BE2C (cell line): ENCODE results near the gene COL20A1.

ENCODE experiments used
- DNase-seq: peaks from one replicate; pipeline ENCODE4 v3.0.0-alpha.2; 2020
- H3K27me3 ChIP-seq: fragments of 250-450 bp; sonication (Bioruptor Pico); 2 replicates; pipeline ENCODE4 v1.5.1; 2020; ENCODE audit warnings: mild to moderate bottlenecking
- H3K36me3 ChIP-seq: fragments of 250-450 bp; sonication (Bioruptor Pico); 2 replicates; pipeline ENCODE4 v1.5.1; 2020; ENCODE audit warnings: mild to moderate bottlenecking
- H3K4me1 ChIP-seq: fragments of 250-450 bp; sonication (Bioruptor Pico); 2 replicates; pipeline ENCODE4 v1.5.1; 2020
- H3K4me3 ChIP-seq: 2 replicates; pipeline ENCODE4 v1.5.1; 2011; ENCODE audit warnings: low read depth, low read length
- H3K9me3 ChIP-seq: fragments of 250-450 bp; sonication (Bioruptor Pico); 2 replicates; pipeline ENCODE4 v1.5.1; 2020
- CTCF ChIP-seq: IDR thresholded peaks from 2 replicates; pipeline ENCODE4 v1.5.1; 2012; ENCODE audit warnings: mild to moderate bottlenecking, low read depth, low read length

Gene COL20A1

GRCh38 chr20:63360850-63361518 lies 68.0 kb downstream of the COL20A1 start, which contains the start of gene CHRNA4:
Gene CHRNA4 (minus strand): TSS chr20:63361349. CDS start chr20:63361165, 184 bp downstream.
- Histone ChIP-seq H3K27me3 (peaks cover 16% of the 10 kb centered on the region), H3K4me3 (no peak within 1 kb of the TSS), H3K9me3 (no peaks in the 10 kb centered on the region), H3K36me3 (no peaks in the 10 kb centered on the region), H3K4me1 (no peaks in the 10 kb centered on the region)
- TF ChIP-seq CTCF, result no peak
- DNase-seq, result no peak

- H3K36me3 ChIP-seq, result no peaks in the 10 kb centered on the region
Measured at GRCh38 chr20:63361519-63362435, 68.8 kb downstream of the COL20A1 start.

GRCh38 chr20:63362436-63363009 lies 69.5 kb downstream of the COL20A1 start:
- peaks cover 16% of the 10 kb centered on the region for H3K27me3 ChIP-seq
- H3K36me3 ChIP-seq, result no peaks in the 10 kb centered on the region
- H3K4me3 ChIP-seq, result no peak overlapping the region
- no peak for TF ChIP-seq CTCF
- H3K9me3 ChIP-seq, result no peaks in the 10 kb centered on the region
- DNase-seq, result no peak
- H3K4me1 ChIP-seq, result no peaks in the 10 kb centered on the region

More at GRCh38 chr20:63361519-63362435, 68.8 kb downstream of the COL20A1 start:
- no peak for TF ChIP-seq CTCF
- peaks cover 16% of the 10 kb centered on the region for H3K27me3 ChIP-seq
- no peak overlapping the region for H3K4me3 ChIP-seq
- no peaks in the 10 kb centered on the region for H3K9me3 ChIP-seq
- H3K4me1 ChIP-seq, result no peaks in the 10 kb centered on the region
- no peak for DNase-seq

GRCh38 chr20:63363013-63363957 lies 70.3 kb downstream of the COL20A1 start:
- peaks cover 16% of the 10 kb centered on the region for H3K27me3 ChIP-seq
- no peak for DNase-seq
- no peaks in the 10 kb centered on the region for H3K36me3 ChIP-seq
- no peaks in the 10 kb centered on the region for H3K4me1 ChIP-seq
- no peak for TF ChIP-seq CTCF
- H3K9me3 ChIP-seq, result no peaks in the 10 kb centered on the region
- no peak overlapping the region for H3K4me3 ChIP-seq

GRCh38 chr20:63363981-63364561 lies 71.1 kb downstream of the COL20A1 start:
- TF ChIP-seq CTCF, result no peak
- peaks cover 16% of the 10 kb centered on the region for H3K27me3 ChIP-seq

More at GRCh38 chr20:63363981-63364561, 71.1 kb downstream of the COL20A1 start:
- DNase-seq, result no peak
- Histone ChIP-seq H3K9me3 (no peaks in the 10 kb centered on the region), H3K4me1 (no peaks in the 10 kb centered on the region), H3K36me3 (no peaks in the 10 kb centered on the region), H3K4me3 (no peak overlapping the region)
